GM19240 (cell line): ENCODE measurements around the gene SARS2.

ENCODE experiments used
- DNase-seq: peaks from one replicate; pipeline ENCODE4 v3.0.0; 2011; ENCODE audit warnings: low spot score; ENCODE audit not compliant: insufficient read length

SARS2 gene

GRCh38 chr19:38867171-38867780, 63.3 kb downstream of the SARS2 start:
- DNase-seq = no peak
